Measurements from ENCODE around the gene SMIM10L2A.

The SMIM10L2A gene

GRCh38 chrX:135389243-135389642 lies 32.5 kb upstream of the SMIM10L2A start:
- CTCF ChIA-PET, result no interaction called here
- POLR2A ChIA-PET, result no interaction called here
- no peak for TF ChIP-seq CTCF (IDR thresholded peaks at IDR 0.05; ENCODE audit: control extremely low read depth, extremely low read depth, low read depth, missing control alignments)
- no peak for DNase-seq (ENCODE audit: extremely low spot score)

- TF ChIP-seq CTCF (IDR thresholded peaks at IDR 0.05; ENCODE audit: control extremely low read depth, extremely low read depth, low read depth, missing control alignments), result no peak
- no peak for DNase-seq (ENCODE audit: extremely low spot score)
- POLR2A ChIA-PET, result no interaction called here
- CTCF ChIA-PET, result no interaction called here
These were observed 32.0 kb upstream of the SMIM10L2A start for GRCh38 chrX:135389717-135390116.

DNA sequence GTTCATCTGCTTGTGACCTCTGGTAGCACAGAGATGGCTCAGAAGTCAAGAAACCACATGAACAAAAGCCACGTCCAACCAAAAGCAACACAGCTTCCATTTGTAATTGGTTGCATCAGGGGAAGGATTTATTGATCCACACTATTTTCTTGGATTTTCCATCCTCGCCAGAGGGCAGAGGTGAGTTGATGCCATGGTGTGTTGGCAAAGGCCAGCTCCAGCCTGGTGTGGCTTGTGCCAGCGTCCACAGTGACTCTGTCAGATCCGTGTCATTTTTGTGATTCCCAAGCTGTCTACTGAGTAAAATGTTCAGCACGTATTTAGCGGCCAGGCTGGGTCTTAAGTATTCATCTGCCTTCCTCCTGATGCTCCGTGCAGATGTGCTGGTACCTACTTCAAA lies 30.0 kb upstream of the SMIM10L2A start:
- no peak for DNase-seq (ENCODE audit: extremely low spot score)
- no peak for TF ChIP-seq CTCF (IDR thresholded peaks at IDR 0.05; ENCODE audit: control extremely low read depth, extremely low read depth, low read depth, missing control alignments)
- CTCF ChIA-PET, result no interaction called here
- POLR2A ChIA-PET, result no interaction called here

- TF ChIP-seq CTCF (IDR thresholded peaks at IDR 0.05; ENCODE audit: control extremely low read depth, extremely low read depth, low read depth, missing control alignments), result no peak
- DNase-seq (ENCODE audit: extremely low spot score), result no peak
- POLR2A ChIA-PET, result no interaction called here
- CTCF ChIA-PET, result no interaction called here
These were observed 28.7 kb upstream of the SMIM10L2A start for GRCh38 chrX:135393051-135393450.

DNA sequence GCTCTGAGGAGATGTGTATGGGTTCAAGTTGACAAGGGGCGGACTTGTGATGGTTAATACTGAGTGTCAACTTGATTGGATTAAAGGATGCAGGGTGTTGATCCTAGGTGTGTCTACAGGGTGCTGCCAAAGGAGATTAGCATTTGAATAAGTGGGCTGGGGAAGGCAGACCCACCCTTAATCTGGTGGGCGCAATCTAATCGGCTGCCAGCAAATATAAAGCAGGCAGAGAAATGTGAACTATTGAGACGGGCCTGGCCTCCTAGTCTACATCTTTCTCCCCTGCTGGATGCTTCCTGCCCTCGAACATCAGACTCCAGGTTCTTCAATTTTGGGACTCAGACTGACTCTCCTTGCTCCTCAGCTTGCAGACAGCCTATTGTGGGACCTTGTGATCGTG lies 26.7 kb upstream of the SMIM10L2A start:
- ChIA-PET POLR2A (no interaction called here), CTCF (no interaction called here)
- no peak for TF ChIP-seq CTCF (IDR thresholded peaks at IDR 0.05; ENCODE audit: control extremely low read depth, extremely low read depth, low read depth, missing control alignments)
- no peak for DNase-seq (ENCODE audit: extremely low spot score)

- POLR2A ChIA-PET, result no interaction called here
These were observed 25.6 kb upstream of the SMIM10L2A start for GRCh38 chrX:135396109-135396508.

More at GRCh38 chrX:135396109-135396508, 25.6 kb upstream of the SMIM10L2A start:
- DNase-seq (ENCODE audit: extremely low spot score), result no peak
- CTCF ChIA-PET, result no interaction called here
- TF ChIP-seq CTCF (IDR thresholded peaks at IDR 0.05; ENCODE audit: control extremely low read depth, extremely low read depth, low read depth, missing control alignments), result no peak

All from GM10248 (cell line).